HEK293T (cell line): ENCODE data around the gene FBXW7.

ENCODE experiments used
- ARNT ChIP-seq: fragments of 450-650 bp; IDR thresholded peaks from 2 replicates; pipeline ENCODE4 v1.6.1; 2017; ENCODE audit warnings: mild to moderate bottlenecking
- ELF4 ChIP-seq: fragments of 450-650 bp; IDR thresholded peaks from 2 replicates; pipeline ENCODE4 v1.6.1; 2017; ENCODE audit warnings: antibody characterized with exemption
- FOXK2 ChIP-seq: fragments of 450-650 bp; IDR thresholded peaks from 2 replicates; pipeline ENCODE4 v1.6.1; 2016; ENCODE audit warnings: mild to moderate bottlenecking
- NFRKB ChIP-seq: fragments of 450-650 bp; IDR thresholded peaks from 2 replicates; pipeline ENCODE4 v1.6.1; 2016; ENCODE audit warnings: mild to moderate bottlenecking, moderate library complexity
- PKNOX1 ChIP-seq: fragments of 450-650 bp; IDR thresholded peaks from 2 replicates; pipeline ENCODE4 v1.6.1; 2016
- SP1 ChIP-seq: fragments of 450-650 bp; IDR thresholded peaks from 2 replicates; pipeline ENCODE4 v1.6.1; 2017
- SUZ12 ChIP-seq: fragments of 450-650 bp; IDR thresholded peaks from 2 replicates; pipeline ENCODE4 v1.6.1; 2016; ENCODE audit warnings: mild to moderate bottlenecking

- TF ChIP-seq SP1 (no peak), NFRKB (no peak), ARNT (no peak), ELF4 (no peak), FOXK2 (no peak), PKNOX1 (no peak), SUZ12 (no peak)
These were observed 116.1 kb downstream of the FBXW7 start for GRCh38 chr4:152419809-152420208.
